H9 (cell line): Measurements from ENCODE around the gene RPL10A. TPM values are rescaled to one million over a fixed set of nuclear protein-coding genes. Genes with fewer than 3 reads are reported as not detected.

ENCODE experiments used
- DNase-seq: peaks from one replicate; pipeline ENCODE4 v3.0.0-alpha.2; 2017
- H2AFZ ChIP-seq: one replicate; pipeline ENCODE4 v1.6.1; 2013; ENCODE audit warnings: mild to moderate bottlenecking, low read length, control low read depth, moderate library complexity
- H2AK5ac ChIP-seq: 2 replicates; pipeline ENCODE4 v1.6.1; 2013; ENCODE audit warnings: low read length, control low read depth, mixed read lengths; ENCODE audit not compliant: insufficient read length
- H2BK120ac ChIP-seq: one replicate; pipeline ENCODE4 v1.6.1; 2013; ENCODE audit warnings: low read depth, mild to moderate bottlenecking, low read length, control low read depth, inconsistent platforms; ENCODE audit not compliant: poor library complexity, severe bottlenecking
- H2BK12ac ChIP-seq: 2 replicates; pipeline ENCODE4 v1.6.1; 2013; ENCODE audit warnings: low read length, control low read depth, mixed read lengths, low read depth; ENCODE audit not compliant: insufficient read length
- H2BK15ac ChIP-seq: 2 replicates; pipeline ENCODE4 v1.6.1; 2013; ENCODE audit warnings: low read depth, low read length, control low read depth
- H2BK20ac ChIP-seq: one replicate; pipeline ENCODE4 v1.6.1; 2013; ENCODE audit warnings: low read depth, mild to moderate bottlenecking, low read length, control low read depth, inconsistent platforms; ENCODE audit not compliant: poor library complexity, severe bottlenecking
- H2BK5ac ChIP-seq: 2 replicates; pipeline ENCODE4 v1.6.1; 2013; ENCODE audit warnings: low read length, control low read depth, mixed read lengths; ENCODE audit not compliant: insufficient read length
- H3K14ac ChIP-seq: 2 replicates; pipeline ENCODE4 v1.6.1; 2013; ENCODE audit warnings: low read length, control low read depth; ENCODE audit not compliant: insufficient read depth
- H3K18ac ChIP-seq: 2 replicates; pipeline ENCODE4 v1.6.1; 2013; ENCODE audit warnings: low read depth, mild to moderate bottlenecking, mixed read lengths, low read length, control low read depth; ENCODE audit not compliant: insufficient read length
- H3K23ac ChIP-seq: 2 replicates; pipeline ENCODE4 v1.6.1; 2013; ENCODE audit warnings: low read length, control low read depth, mixed read lengths, low read depth; ENCODE audit not compliant: insufficient read length
- H3K23me2 ChIP-seq: 2 replicates; pipeline ENCODE4 v1.6.1; 2013; ENCODE audit warnings: low read depth, mild to moderate bottlenecking, mixed read lengths, low read length, control low read depth; ENCODE audit not compliant: insufficient read length, poor library complexity, severe bottlenecking
- H3K27ac ChIP-seq: 2 replicates; pipeline ENCODE4 v1.5.1; 2013; ENCODE audit warnings: low read length, control low read depth, mixed read lengths, low read depth; ENCODE audit not compliant: insufficient read length
- H3K27me3 ChIP-seq: 2 replicates; pipeline ENCODE4 v1.6.1; 2013; ENCODE audit warnings: low read length, control low read depth, inconsistent platforms; ENCODE audit not compliant: insufficient read depth
- H3K4ac ChIP-seq: 2 replicates; pipeline ENCODE4 v1.6.1; 2013; ENCODE audit warnings: low read depth, mild to moderate bottlenecking, control low read depth, inconsistent platforms, low read length, moderate library complexity
- H3K4me1 ChIP-seq: 2 replicates; pipeline ENCODE4 v1.6.1; 2013; ENCODE audit warnings: low read length, control low read depth, inconsistent platforms; ENCODE audit not compliant: insufficient read depth
- H3K4me2 ChIP-seq: 2 replicates; pipeline ENCODE4 v1.6.1; 2013; ENCODE audit warnings: low read length, control low read depth, mixed read lengths; ENCODE audit not compliant: insufficient read length, insufficient read depth
- H3K56ac ChIP-seq: 2 replicates; pipeline ENCODE4 v1.6.1; 2013; ENCODE audit warnings: low read depth, mild to moderate bottlenecking, mixed read lengths, low read length, control low read depth; ENCODE audit not compliant: insufficient read length
- H3K79me1 ChIP-seq: 2 replicates; pipeline ENCODE4 v1.6.1; 2013; ENCODE audit warnings: low read depth, mild to moderate bottlenecking, moderate library complexity, low read length, control low read depth, inconsistent platforms; ENCODE audit not compliant: insufficient read depth, poor library complexity, severe bottlenecking
- H3K79me2 ChIP-seq: 2 replicates; pipeline ENCODE4 v1.6.1; 2013; ENCODE audit warnings: low read length, control low read depth, inconsistent platforms; ENCODE audit not compliant: insufficient read depth
- H3K9ac ChIP-seq: 2 replicates; pipeline ENCODE4 v1.6.1; 2013; ENCODE audit warnings: low read length, control low read depth, mixed read lengths; ENCODE audit not compliant: insufficient read length; ENCODE audit errors: extremely low read depth
- H3K9me3 ChIP-seq: one replicate; pipeline ENCODE4 v1.6.1; 2013; ENCODE audit warnings: low read depth, low read length, inconsistent platforms; ENCODE audit not compliant: control insufficient read depth
- H3T11ph ChIP-seq: one replicate; pipeline ENCODE4 v1.6.1; 2013; ENCODE audit warnings: mild to moderate bottlenecking, low read length, control low read depth, inconsistent platforms
- H4K20me1 ChIP-seq: one replicate; pipeline ENCODE4 v1.6.1; 2013; ENCODE audit not compliant: control insufficient read depth, insufficient read length, insufficient read depth
- H4K5ac ChIP-seq: 2 replicates; pipeline ENCODE4 v1.6.1; 2013; ENCODE audit warnings: low read depth, mild to moderate bottlenecking, mixed read lengths, low read length, control low read depth; ENCODE audit not compliant: insufficient read length
- H4K8ac ChIP-seq: replicated peaks from 2 replicates; pipeline ENCODE4 v1.6.1; 2013; ENCODE audit warnings: low read length, control low read depth, mixed read lengths, low read depth; ENCODE audit not compliant: insufficient read length
- H4K91ac ChIP-seq: 2 replicates; pipeline ENCODE4 v1.6.1; 2013; ENCODE audit warnings: low read depth, mild to moderate bottlenecking, moderate library complexity, mixed read lengths, low read length, control low read depth; ENCODE audit not compliant: insufficient read length
- H3K27ac Mint-ChIP-seq, 3 experiments: 2 replicates in 2 of 3; 3 replicates in 1 of 3; pipeline ENCODE4 v1.8.0; 2020 to 2021; ENCODE audit warnings: mixed read lengths in 3 of 3, mild to moderate bottlenecking in 1 of 3, moderate library complexity in 1 of 3
- H3K27me3 Mint-ChIP-seq: 2 replicates; pipeline ENCODE4 v1.8.0; 2021; ENCODE audit warnings: low read depth, mild to moderate bottlenecking, moderate library complexity, mixed read lengths
- H3K36me3 Mint-ChIP-seq, 3 experiments: 2 replicates in 2 of 3; 3 replicates in 1 of 3; pipeline ENCODE4 v1.8.0; 2020 to 2021; ENCODE audit warnings: low read depth in 3 of 3, mixed read lengths in 3 of 3; ENCODE audit not compliant: insufficient read depth in 1 of 3
- H3K4me1 Mint-ChIP-seq, 2 experiments: 2 replicates each; pipeline ENCODE4 v1.8.0; 2020; ENCODE audit warnings: mixed read lengths in 2 of 2
- H3K4me3 Mint-ChIP-seq, 2 experiments: 2 replicates in 1 of 2; 3 replicates in 1 of 2; pipeline ENCODE4 v1.8.0; 2020 to 2021; ENCODE audit warnings: mild to moderate bottlenecking in 2 of 2, mixed read lengths in 2 of 2, moderate library complexity in 1 of 2
- H3K9me3 Mint-ChIP-seq, 2 experiments: 2 replicates in 1 of 2; 3 replicates in 1 of 2; pipeline ENCODE4 v1.8.0; 2020; ENCODE audit warnings: mild to moderate bottlenecking in 2 of 2, mixed read lengths in 2 of 2, moderate library complexity in 1 of 2
- WGBS: extraction: QIAGEN DNeasy Blood & Tissue Kit; methylation state at CpG from one replicate; pipeline ENCODE4 v1.1.7; 2013; ENCODE audit warnings: missing lambda C conversion rate, low lambda C conversion rate, mixed read lengths; ENCODE audit not compliant: insufficient read length; ENCODE audit errors: extremely low coverage; 5-methylcytosine and 5-hydroxymethylcytosine counted together
- total RNA-seq: library from RNA; stranded (reverse); gene quantifications from 2 replicates; pipeline ENCODE4 v1.2.1, GENCODE V29; 2021
- TF ChIP-seq, protein P1 (sequence below): fragments of 200-600 bp; sonication (generic); conservative IDR thresholded peaks from 3 replicates; pipeline ENCODE4 v1.8.0; 2021; ENCODE audit warnings: antibody characterized with exemption, mild to moderate bottlenecking

RPL10A gene
- total RNA-seq, 1 experiment from 2014 or later = 1,830 TPM

DNA sequence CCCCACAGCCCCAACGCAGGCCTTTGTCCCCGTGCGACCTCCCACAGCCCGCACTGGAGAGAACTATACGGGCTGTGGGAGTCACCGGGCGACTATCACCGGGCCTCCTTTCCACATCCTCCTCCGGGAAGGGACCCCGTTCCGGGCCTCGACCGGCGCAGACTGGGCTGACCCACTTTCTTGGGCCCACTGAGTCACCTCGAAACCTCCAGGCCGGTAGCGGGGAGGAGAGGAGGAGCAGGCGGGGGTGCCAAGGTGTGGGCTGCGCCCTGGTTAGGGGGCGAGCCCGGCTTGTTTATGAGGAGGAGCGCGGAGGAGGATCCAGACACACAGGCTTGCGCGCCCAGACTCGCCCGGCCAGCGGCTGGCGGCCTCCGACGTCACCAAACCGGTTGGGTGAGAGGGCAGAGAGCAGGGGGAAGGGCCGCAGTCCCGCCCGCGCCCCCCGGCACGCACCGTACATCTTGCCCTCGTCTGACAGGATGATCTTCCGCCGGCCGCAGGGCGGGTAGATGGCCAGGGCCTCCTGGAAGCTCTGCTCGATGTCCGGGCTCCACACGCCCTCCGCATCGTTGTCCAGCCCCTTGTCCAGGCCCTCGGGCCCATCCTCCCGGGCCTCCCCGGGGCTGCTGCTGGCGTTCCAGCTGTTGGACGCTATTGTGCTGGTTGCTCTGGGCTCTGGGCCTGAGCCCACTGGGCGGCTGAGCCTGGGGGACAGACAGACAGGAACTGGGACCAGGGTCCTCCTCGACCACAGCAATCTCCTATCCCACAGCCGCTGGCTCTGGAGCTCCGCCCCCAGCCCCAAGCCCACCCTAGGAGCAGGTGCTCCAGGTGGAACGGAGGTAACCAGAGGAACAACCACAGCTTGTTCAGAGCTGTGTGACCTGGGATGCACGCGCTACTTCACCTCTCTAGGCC, 18.1 kb downstream of the RPL10A start:
- Histone ChIP-seq H2BK15ac (no peak overlapping the region), H3K14ac (peak overlapping the region; percentile 85), H3K9ac (peak overlapping the region; percentile 68), H4K8ac (no peak overlapping the region), H2BK120ac (peak overlapping the region; percentile 89), H3K23ac (no peak overlapping the region), H3K23me2 (peaks cover 19% of the 10 kb centered on the region), H2AK5ac (peak overlapping the region; percentile 15), H4K20me1 (no peaks in the 10 kb centered on the region), H4K5ac (peak overlapping the region; percentile 11), H3K27ac (peak overlapping the region; percentile 17), H3K4ac (peak overlapping the region; percentile 96), H2BK5ac (peak overlapping the region; percentile 37), H2BK20ac (peak overlapping the region; percentile 32), H3K79me1 (no peaks in the 10 kb centered on the region), H3K4me1 (peaks cover 13% of the 10 kb centered on the region; the same call in 1 of the 2 replicates), H3T11ph (peak overlapping the region; percentile 8), H4K91ac (peak overlapping the region; percentile 93), H3K9me3 (no peaks in the 10 kb centered on the region), H2BK12ac (peak overlapping the region; percentile 93), H2AFZ (no peak overlapping the region), H3K18ac (peak overlapping the region; percentile 95), H3K4me2 (peak overlapping the region; percentile 47), H3K79me2 (no peaks in the 10 kb centered on the region), H3K27me3 (no peaks in the 10 kb centered on the region), H3K56ac (no peak overlapping the region)
- WGBS = no CpG with 5 or more reads among the region's 61 CpGs
- Mint-ChIP-seq H3K36me3 (peaks cover 2 to 22% (median 10%) of the 10 kb centered on the region in 3 experiments; a peak in 5 of 7 replicates), H3K4me3 (peak overlapping the region; percentile 52 to 61; a peak in 4 of 5 replicates), H3K4me1 (peaks cover 50 to 57% of the 10 kb centered on the region in 2 experiments), H3K27me3 (no peaks in the 10 kb centered on the region; the same call in none of the 2 replicates), H3K9me3 (no peaks in the 10 kb centered on the region; a peak in 1 of 5 replicates), H3K27ac (peak overlapping the region; percentile 98 to 99 (median 99); a peak in 6 of 7 replicates)
- peak; percentile 92 for DNase-seq
- TF ChIP-seq, protein P1, sequence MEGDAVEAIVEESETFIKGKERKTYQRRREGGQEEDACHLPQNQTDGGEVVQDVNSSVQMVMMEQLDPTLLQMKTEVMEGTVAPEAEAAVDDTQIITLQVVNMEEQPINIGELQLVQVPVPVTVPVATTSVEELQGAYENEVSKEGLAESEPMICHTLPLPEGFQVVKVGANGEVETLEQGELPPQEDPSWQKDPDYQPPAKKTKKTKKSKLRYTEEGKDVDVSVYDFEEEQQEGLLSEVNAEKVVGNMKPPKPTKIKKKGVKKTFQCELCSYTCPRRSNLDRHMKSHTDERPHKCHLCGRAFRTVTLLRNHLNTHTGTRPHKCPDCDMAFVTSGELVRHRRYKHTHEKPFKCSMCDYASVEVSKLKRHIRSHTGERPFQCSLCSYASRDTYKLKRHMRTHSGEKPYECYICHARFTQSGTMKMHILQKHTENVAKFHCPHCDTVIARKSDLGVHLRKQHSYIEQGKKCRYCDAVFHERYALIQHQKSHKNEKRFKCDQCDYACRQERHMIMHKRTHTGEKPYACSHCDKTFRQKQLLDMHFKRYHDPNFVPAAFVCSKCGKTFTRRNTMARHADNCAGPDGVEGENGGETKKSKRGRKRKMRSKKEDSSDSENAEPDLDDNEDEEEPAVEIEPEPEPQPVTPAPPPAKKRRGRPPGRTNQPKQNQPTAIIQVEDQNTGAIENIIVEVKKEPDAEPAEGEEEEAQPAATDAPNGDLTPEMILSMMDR = no peak
